ENCODE results near the gene IL12RB1. TPM values are rescaled to one million over a fixed set of nuclear protein-coding genes. Genes with fewer than 3 reads are reported as not detected.

The IL12RB1 gene
- total and polyA plus RNA-seq, 2 of the 8 experiments (the other 6 are each of a cell fraction or from before 2014, with no cell fraction given), result 0.03 TPM; not detected in 1

- Histone ChIP-seq H4K91ac (replicated peaks; ENCODE audit: insufficient read length, low read length) (no peak within 1 kb of the TSS), H3K27ac (ENCODE audit: low read depth, low read length) (no peak within 1 kb of the TSS), H3K4me2 (ENCODE audit: insufficient read depth in 1 of 2, low read depth in 2 of 2, low read length in 2 of 2) (peak within 1 kb of the TSS; percentile 70 to 73), H3K79me1 (ENCODE audit: low read depth, low read length) (no peaks in the 10 kb centered on the region), H3K79me2 (ENCODE audit: control insufficient read depth in 1 of 2, insufficient read depth in 2 of 2, low read length in 2 of 2) (no peaks in the 10 kb centered on the region), H4K8ac (ENCODE audit: extremely low read depth, insufficient read depth, low read length) (no peak within 1 kb of the TSS), H3K9me3 (ENCODE audit: insufficient read depth in 2 of 2, low read depth in 1 of 2, low read length in 1 of 2) (no peaks in the 10 kb centered on the region), H4K20me1 (replicated peaks in 1 of 2; ENCODE audit: control insufficient read depth in 1 of 2, insufficient read depth in 2 of 2, low read length in 2 of 2) (no peaks in the 10 kb centered on the region), H3K36me3 (ENCODE audit: control insufficient read depth in 2 of 4, insufficient read depth in 4 of 4, low read length in 3 of 4) (no peaks in the 10 kb centered on the region), H4K5ac (ENCODE audit: insufficient read length, low read depth, low read length) (no peak within 1 kb of the TSS), H2BK12ac (ENCODE audit: low read depth, low read length) (no peak within 1 kb of the TSS), H2BK20ac (ENCODE audit: low read length) (no peak within 1 kb of the TSS), H2BK120ac (replicated peaks; ENCODE audit: low read depth, low read length) (no peak within 1 kb of the TSS), H3K23ac (ENCODE audit: insufficient read length) (no peak within 1 kb of the TSS), H2BK5ac (ENCODE audit: low read depth, low read length) (no peak within 1 kb of the TSS), H3K14ac (ENCODE audit: insufficient read length) (no peak within 1 kb of the TSS), H3K9ac (replicated peaks in 1 of 4; ENCODE audit: extremely low read depth in 1 of 4, low read depth in 3 of 4, low read length in 3 of 4) (no peak within 1 kb of the TSS), H3K56ac (replicated peaks; ENCODE audit: insufficient read length, low read depth, low read length) (no peak within 1 kb of the TSS), H3K4me3 (ENCODE audit: extremely low read depth in 1 of 4, insufficient read depth in 2 of 4, low read depth in 3 of 4, low read length in 4 of 4) (peak within 1 kb of the TSS; percentile 32 to 67 (median 34); a peak in 7 of 8 replicates), H2AK5ac (ENCODE audit: low read depth, low read length) (no peak within 1 kb of the TSS), H3K23me2 (ENCODE audit: low read depth, low read length) (peaks cover 7% of the 10 kb centered on the region; the same call in 1 of the 2 replicates), H2BK15ac (ENCODE audit: low read length) (peak within 1 kb of the TSS; percentile 92; the same call in 1 of the 2 replicates), H3K27me3 (replicated peaks in 1 of 4; ENCODE audit: control insufficient read depth in 3 of 4, extremely low read depth in 1 of 4, insufficient read depth in 3 of 4, low read length in 3 of 4) (peaks cover 0 to 8% (median 6%) of the 10 kb centered on the region in 4 experiments; a peak in 4 of 7 replicates), H3K4ac (replicated peaks; ENCODE audit: insufficient read length, low read depth, low read length) (no peak within 1 kb of the TSS), H3K18ac (ENCODE audit: extremely low read depth, low read length) (peak within 1 kb of the TSS; percentile 48), H2AFZ (ENCODE audit: low read length) (no peak within 1 kb of the TSS), H3K4me1 (replicated peaks in 1 of 4; ENCODE audit: control insufficient read depth in 3 of 4, insufficient read depth in 4 of 4, low read length in 3 of 4) (peaks cover 3 to 14% (median 9%) of the 10 kb centered on the region in 4 experiments; a peak in 6 of 7 replicates)
- TF ChIP-seq SIRT6 (IDR thresholded peaks at IDR 0.05; ENCODE audit: low read length) (no peak), SIN3A (conservative IDR thresholded peaks at IDR 0.05 in 1 of 2, IDR thresholded peaks at IDR 0.05 in 1 of 2; ENCODE audit: low read depth in 1 of 2, low read length in 2 of 2) (no peak), CREB1 (IDR thresholded peaks at IDR 0.05) (no peak), USF2 (IDR thresholded peaks at IDR 0.05; ENCODE audit: low read length) (peak; percentile 56; the same call in 1 of the 2 replicates), BRCA1 (IDR thresholded peaks at IDR 0.05; ENCODE audit: low read depth, low read length) (no peak), KDM1A (IDR thresholded peaks at IDR 0.05; ENCODE audit: borderline replicate concordance, low read length) (peak; percentile 85)
- DNase-seq (ENCODE audit: low read depth in 1 of 2, low spot score in 2 of 2), result peak in 1 of 2 experiments; percentile 93
- 53% methylated on average over 27 of the region's 54 CpGs; no CpG with 5 or more reads in 1 of the 2 experiments for WGBS, 2 experiments (ENCODE audit: extremely low coverage in 1 of 2, insufficient coverage in 1 of 2, insufficient read length in 1 of 2, insufficient replicate concordance in 2 of 2, low coverage in 1 of 2, low lambda C conversion rate in 2 of 2, missing lambda C conversion rate in 1 of 2)
- POLR2A ChIA-PET (ENCODE audit: partially characterized antibody), result interaction anchor here (3.2 kb wide), 1 partner anchor 12 kb away, joined by 15 read pairs; no protein-coding TSS in a partner anchor
- no peak for FAIRE-seq
- CTCF ChIA-PET (ENCODE audit: partially characterized antibody), result interaction anchor here (0.5 to 0.7 kb wide), 3 partner anchors 22 to 448 kb away, joined by 3 read pairs; no protein-coding TSS in a partner anchor
These were observed 10.7 kb upstream of the IL12RB1 start, which contains the start of gene MAST3 for GRCh38 chr19:18097217-18097992. TSS of gene MAST3 (plus strand) at chr19:18097778. CDS start at chr19:18097793, 15 bp downstream.
